ENCODE results near the gene SLX1B.
"Not testable (repeated sequence)": the region's sequence is repeated elsewhere in the genome, so short reads cannot be mapped to it uniquely, and the experiment has no call there.

The SLX1B gene

GRCh38 chr16:29454269-29454668 lies at the start of gene SLX1B, which contains the start of gene BOLA2:
Gene SLX1B (plus strand): TSS chr16:29454533.
Gene BOLA2 (minus strand): TSS chr16:29454351. CDS start chr16:29454253, 98 bp downstream.
- DNase-seq: not testable (repeated sequence)

GRCh38 chr16:29405249-29405648 lies 49.1 kb upstream of the SLX1B start:
- DNase-seq: not testable (repeated sequence)

DNA sequence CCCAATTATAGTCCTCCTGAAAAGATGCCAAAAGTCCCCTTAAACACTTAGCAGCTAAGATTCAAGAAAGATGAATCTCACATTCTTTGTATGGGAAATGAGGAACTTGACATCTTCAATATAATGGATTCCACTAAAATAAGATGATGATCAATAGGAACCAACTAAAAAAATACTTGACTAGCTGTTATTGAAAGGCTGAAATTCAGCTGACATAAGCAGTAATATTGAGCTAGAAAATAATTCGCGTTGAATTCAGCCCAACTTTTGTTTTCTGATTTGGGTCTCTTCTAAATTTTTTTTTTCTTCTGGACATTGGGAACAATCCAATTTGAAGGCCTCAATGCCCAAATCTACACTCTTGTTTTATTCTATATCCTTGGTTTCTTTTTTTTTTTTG lies 30.7 kb upstream of the SLX1B start:
- DNase-seq: not testable (repeated sequence)

- not testable (repeated sequence) for DNase-seq
These were observed 28.9 kb upstream of the SLX1B start for GRCh38 chr16:29425390-29425789.

GRCh38 chr16:29453754-29454153 lies 579 bp upstream of the SLX1B start:
- DNase-seq: not testable (repeated sequence)

- not testable (repeated sequence) for DNase-seq
These were observed 495 bp downstream of the SLX1B start for GRCh38 chr16:29454828-29455227.

DNA sequence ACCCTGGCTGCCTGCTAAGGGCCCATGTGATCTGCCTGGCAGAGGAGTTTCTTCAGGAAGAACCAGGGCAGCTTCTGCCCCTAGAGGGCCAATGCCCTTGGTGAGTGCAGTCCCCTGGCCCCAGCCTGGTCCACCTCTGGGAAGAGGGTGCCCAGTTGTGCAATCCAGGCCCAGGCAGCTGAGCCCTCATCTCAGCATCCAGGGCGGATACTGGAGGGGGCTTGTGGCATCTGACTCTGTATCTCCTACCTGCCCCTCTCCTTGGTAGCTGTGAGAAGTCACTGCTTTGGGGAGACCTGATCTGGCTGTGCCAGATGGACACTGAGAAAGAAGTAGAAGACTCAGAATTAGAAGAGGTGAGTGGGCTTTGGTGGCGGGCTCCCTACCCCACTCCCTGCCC lies 3.3 kb downstream of the SLX1B start:
- DNase-seq: not testable (repeated sequence)

DNA sequence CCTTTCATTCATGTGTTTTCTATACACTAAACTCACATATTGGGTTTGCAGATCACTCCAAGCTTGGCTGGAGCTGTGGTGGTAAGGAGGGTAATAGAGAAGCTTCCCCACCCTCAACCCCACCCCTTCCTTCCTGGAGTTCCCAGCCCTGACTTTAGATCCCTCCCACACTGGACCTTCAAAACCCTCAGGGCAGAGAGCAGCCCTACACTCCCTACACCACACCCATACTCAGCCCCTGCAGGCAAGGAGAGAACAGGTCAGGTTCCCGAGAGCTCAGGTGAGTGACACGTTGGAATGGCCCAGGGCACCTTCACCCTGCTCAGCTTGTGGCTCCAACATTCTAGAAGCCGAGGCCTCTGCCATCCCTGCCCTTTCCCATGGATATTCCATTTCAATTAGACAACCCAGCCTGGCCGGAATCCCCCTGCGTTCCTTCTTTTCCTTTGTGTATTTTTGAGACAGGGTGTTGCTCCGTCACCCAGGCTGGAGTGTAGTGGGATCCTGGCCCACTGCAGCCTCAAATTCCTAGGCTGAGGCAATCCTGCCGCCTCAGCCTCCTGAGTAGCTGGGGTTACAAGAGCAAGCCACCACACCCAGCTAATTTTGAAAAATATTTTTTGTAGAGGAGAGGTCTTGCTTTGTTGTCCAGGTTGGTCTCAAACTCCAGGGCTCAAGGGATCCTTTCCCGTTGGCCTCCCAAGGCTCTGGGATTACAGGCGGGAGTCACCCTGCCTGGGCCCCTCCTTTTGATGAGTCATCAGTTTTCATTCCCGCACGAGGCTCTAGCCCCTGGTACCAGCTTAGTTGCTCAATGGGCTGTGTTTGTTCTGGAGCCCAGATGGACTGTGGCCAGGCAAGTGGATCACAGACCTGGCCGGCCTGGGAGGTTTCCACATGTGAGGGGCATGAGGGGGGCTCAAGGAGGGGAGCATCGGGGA lies 5.6 kb downstream of the SLX1B start, which contains the start of gene SULT1A4:
Gene SULT1A4 (plus strand): TSS at position 208 of the 941 bp plus-strand sequence. CDS start 1,473 bp downstream, outside the sequence.
- not testable (repeated sequence) for DNase-seq

DNA sequence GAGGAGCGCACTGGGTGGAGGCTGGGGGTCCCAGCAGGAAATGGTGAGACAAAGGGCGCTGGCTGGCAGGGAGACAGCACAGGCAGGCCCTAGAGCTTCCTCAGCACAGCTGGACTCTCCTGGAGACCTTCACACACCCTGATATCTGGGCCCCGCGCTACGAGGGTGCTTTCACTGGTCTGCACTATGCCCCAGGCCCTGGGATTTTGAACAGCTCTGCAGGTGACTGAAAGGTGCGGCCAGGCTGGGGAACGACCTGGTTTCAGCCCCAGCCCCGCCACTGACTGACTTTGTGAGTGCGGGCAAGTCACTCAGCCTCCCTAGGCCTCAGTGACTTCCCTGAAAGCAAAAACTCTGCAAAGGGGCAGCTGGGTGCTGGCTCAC lies 6.3 kb downstream of the SLX1B start:
- not testable (repeated sequence) for DNase-seq

GRCh38 chr16:29465985-29466824 lies 11.9 kb downstream of the SLX1B start:
- not testable (repeated sequence) for DNase-seq

GRCh38 chr16:29466904-29467303 lies 12.6 kb downstream of the SLX1B start:
- DNase-seq: not testable (repeated sequence)

DNA sequence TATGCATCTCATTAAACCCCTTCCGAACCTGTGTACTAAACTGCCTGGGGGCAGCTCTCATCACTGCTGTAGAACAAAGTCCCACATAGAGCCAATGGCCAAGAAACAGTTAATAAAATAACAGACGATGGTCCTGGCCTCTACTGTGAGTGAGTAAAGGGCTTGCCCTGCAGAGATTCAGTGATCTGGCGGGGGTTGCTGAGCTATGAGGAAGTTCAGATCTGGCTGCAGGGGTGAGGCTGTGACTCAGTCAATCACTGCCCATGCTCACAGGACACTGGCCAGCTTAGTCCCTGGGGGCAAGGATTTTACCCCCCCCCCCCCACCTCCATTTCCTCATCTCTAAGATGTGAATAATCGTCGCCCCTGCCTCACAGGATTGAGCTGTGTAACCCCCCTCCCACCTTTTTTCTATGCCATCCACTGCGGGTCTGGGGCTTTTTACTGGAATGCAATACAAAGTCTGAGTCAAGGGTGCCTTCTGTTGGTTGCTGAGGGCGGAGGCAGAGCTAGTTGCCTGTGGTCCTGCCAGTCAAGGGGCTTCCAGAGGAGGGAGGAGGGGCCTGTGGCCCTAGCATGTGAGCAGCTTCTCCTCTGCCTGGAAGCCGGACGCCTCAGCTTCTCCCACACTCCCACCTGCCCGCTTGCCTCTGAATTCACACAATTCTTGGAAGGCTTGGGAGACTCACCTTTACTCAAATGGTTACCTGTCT lies 13.5 kb downstream of the SLX1B start:
- not testable (repeated sequence) for DNase-seq

- DNase-seq: not testable (repeated sequence)
These were observed 15.3 kb downstream of the SLX1B start for GRCh38 chr16:29469660-29470059.

- DNase-seq: not testable (repeated sequence)
These were observed 17.7 kb downstream of the SLX1B start for GRCh38 chr16:29472065-29472464.

DNA sequence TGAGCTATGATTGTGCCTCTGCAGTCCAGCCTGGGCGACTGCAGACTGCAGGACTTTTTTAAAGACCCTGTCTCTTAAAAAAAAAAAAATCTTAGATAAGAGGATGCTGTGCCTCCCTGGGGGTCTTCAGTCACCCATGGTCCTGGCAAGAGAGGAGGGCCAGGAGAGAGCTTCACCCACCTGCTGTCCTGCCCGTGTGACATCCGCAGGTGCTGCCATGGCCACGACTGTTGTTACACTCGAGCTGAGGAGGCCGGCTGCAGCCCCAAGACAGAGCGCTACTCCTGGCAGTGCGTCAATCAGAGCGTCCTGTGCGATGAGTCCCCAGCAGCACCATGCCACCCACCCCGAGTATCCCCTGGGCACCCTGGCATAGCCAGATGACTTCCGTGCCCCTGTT lies 27.9 kb downstream of the SLX1B start:
- DNase-seq: not testable (repeated sequence)

GRCh38 chr16:29506308-29506707 lies 52.0 kb downstream of the SLX1B start, which contains the start of gene NPIPB12:
Gene NPIPB12 (minus strand): TSS chr16:29506408.
- not testable (repeated sequence) for DNase-seq

All from NCI-H1048 (cell line).